Mesodermal cell (in vitro differentiated cells): Measurements from ENCODE around the gene XRCC3.
"Not testable (repeated sequence)": the region's sequence is repeated elsewhere in the genome, so short reads cannot be mapped to it uniquely, and the experiment has no call there.

Experiments used
- H3K27ac ChIP-seq: 2 replicates; pipeline ENCODE4 v1.7.0; 2013; ENCODE audit warnings: mild to moderate bottlenecking, low read depth, low read length, moderate library complexity; ENCODE audit not compliant: severe bottlenecking
- H3K36me3 ChIP-seq: 2 replicates; pipeline ENCODE4 v1.7.1; 2013; ENCODE audit warnings: mild to moderate bottlenecking, low read length, moderate library complexity; ENCODE audit not compliant: control insufficient read depth, insufficient read depth
- H3K4me1 ChIP-seq: one replicate; pipeline ENCODE4 v1.7.1; 2013; ENCODE audit warnings: mild to moderate bottlenecking, low read length; ENCODE audit not compliant: insufficient read depth, control insufficient read depth, poor library complexity, severe bottlenecking
- H3K4me3 ChIP-seq: 2 replicates; pipeline ENCODE4 v1.7.0; 2013; ENCODE audit warnings: low read length, control low read depth, mild to moderate bottlenecking; ENCODE audit not compliant: insufficient read depth, poor library complexity, severe bottlenecking; ENCODE audit errors: extremely low read depth
- H3K9me3 ChIP-seq: 2 replicates; pipeline ENCODE4 v1.7.1; 2013; ENCODE audit warnings: mild to moderate bottlenecking, low read length, moderate library complexity; ENCODE audit not compliant: control insufficient read depth
- WGBS, 2 experiments: methylation state at CpG; one replicate each; pipeline ENCODE4 v1.1.5; 2013; ENCODE audit warnings: missing lambda C conversion rate in 2 of 2; ENCODE audit not compliant: insufficient coverage in 2 of 2; 5-methylcytosine and 5-hydroxymethylcytosine counted together

Gene XRCC3

DNA sequence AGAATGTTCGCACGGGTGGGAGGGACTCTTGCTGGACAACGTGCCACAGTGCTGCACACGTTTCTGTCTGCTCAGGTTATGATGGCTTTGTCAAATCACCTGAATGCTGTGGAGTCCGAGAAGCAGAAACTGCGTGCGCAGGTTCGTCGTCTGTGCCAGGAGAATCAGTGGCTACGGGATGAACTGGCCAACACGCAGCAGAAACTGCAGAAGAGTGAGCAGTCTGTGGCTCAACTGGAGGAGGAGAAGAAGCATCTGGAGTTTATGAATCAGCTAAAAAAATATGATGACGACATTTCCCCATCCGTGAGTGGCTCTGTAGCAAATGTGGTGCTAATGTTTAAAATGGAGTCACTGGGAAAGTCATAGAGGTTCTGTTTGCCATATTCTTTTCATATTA is 57.8 kb downstream of the XRCC3 start:
- H3K9me3 ChIP-seq, result no peaks in the 10 kb centered on the region
- no peak overlapping the region for H3K4me3 ChIP-seq
- H3K36me3 ChIP-seq, result peaks cover 98% of the 10 kb centered on the region
- H3K4me1 ChIP-seq, result no peaks in the 10 kb centered on the region
- WGBS, 2 experiments, result 95 to 97% methylated on average over 11 of the region's 13 CpGs
- no peak overlapping the region for H3K27ac ChIP-seq

DNA sequence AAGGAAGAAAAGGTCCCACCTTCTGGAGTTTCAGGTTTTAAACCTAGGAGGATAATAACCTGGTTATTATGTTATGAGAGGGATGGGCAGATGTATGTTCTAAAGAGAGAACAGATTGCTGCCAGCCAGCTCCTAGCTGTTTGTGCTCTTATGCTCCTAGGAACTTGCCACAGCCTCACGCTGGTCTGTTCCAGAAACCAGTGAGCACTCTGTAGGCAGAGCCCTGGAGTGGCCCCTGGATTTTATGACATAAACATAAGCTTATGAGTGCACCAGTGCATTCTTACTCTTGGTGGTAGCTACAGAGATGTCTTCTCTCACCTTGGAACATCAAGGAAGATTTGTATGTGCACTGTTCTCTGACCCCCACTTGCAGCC is 58.5 kb downstream of the XRCC3 start:
- WGBS, 2 experiments, result 100% methylated on average over 1 of the region's 1 CpG
- peaks cover 97% of the 10 kb centered on the region for H3K36me3 ChIP-seq
- no peaks in the 10 kb centered on the region for H3K9me3 ChIP-seq
- no peak overlapping the region for H3K4me3 ChIP-seq
- H3K4me1 ChIP-seq, result no peaks in the 10 kb centered on the region
- no peak overlapping the region for H3K27ac ChIP-seq

DNA sequence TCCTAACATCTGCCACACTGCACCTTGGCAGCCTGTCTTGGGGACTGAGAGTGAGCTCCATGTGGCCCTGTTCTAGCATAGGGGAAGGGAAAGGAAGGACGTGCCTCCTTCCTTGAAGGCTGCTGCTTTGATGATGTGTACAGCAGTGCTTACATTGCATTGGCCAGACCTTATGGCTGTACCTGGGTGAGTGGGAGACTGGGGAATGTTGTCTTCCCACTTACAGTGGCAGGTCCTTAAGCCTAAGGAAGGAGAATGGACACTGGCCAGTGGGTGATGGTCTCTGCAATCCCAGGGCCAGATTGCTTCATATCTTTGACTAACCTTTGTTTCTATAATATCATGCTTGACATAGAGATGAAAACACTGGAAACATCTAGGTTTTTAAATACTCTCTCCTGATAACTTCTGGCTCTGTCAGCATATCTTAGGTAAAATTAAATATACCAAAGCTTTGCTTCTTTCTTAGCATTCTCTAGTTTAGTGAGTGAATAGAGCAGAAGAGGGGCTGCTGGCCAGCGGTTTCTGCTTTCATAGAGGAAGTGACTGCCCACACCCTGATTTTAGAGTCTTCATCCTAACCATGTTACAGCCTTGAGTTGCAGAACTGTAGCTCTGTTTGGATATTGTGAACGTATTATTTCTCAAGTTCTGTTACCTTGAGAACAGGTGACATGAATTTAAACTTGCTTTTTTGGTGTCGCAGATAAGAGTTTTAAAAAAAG is 59.1 kb downstream of the XRCC3 start:
- H3K36me3 ChIP-seq, result peaks cover 92% of the 10 kb centered on the region
- no peaks in the 10 kb centered on the region for H3K9me3 ChIP-seq
- no peak overlapping the region for H3K4me3 ChIP-seq
- WGBS, 2 experiments, result 100% methylated on average over 2 to 3 of the region's 4 CpGs
- no peak overlapping the region for H3K27ac ChIP-seq
- no peaks in the 10 kb centered on the region for H3K4me1 ChIP-seq

DNA sequence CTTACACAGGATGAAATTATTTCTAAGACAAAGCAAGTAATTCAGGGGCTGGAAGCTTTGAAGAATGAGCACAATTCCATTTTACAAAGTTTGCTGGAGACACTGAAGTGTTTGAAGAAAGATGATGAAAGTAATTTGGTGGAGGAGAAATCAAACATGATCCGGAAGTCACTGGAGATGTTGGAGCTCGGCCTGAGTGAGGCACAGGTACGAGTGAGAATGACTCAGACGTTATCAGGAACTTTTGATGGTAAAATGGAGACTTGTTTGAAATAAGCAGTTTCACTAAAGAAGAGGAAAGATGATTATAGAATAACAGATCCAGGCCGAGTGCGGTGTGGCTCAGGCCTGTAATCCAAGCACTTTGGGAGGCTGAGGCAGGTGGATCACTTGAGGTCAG is 60.6 kb downstream of the XRCC3 start:
- Histone ChIP-seq H3K9me3 (no peaks in the 10 kb centered on the region), H3K4me3 (no peak overlapping the region), H3K27ac (no peak overlapping the region), H3K36me3 (peaks cover 79% of the 10 kb centered on the region), H3K4me1 (no peaks in the 10 kb centered on the region)
- 97 to 98% methylated on average over 6 of the region's 6 CpGs for WGBS, 2 experiments

DNA sequence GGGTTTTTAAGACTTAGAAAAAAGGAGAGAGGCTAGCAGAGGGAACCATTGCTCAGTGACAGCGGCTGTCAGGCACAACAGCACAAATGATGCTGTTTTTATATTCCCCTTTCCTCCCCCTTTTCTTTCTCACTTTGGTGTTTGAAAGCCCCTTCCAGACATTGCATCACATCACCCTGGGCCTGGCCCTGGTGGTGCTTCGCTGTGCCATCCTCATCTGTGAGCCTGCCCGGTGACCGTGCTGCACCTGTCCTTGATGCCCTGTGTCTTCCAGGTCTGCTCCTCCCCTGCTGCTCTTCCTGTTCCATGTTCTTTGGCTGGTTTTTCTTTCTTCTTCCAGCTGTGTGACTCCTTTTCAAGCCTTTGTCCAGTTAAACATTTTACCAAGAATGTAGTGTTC is 61.4 kb downstream of the XRCC3 start:
- Histone ChIP-seq H3K4me1 (no peaks in the 10 kb centered on the region), H3K4me3 (no peak overlapping the region), H3K36me3 (peaks cover 76% of the 10 kb centered on the region), H3K27ac (no peak overlapping the region), H3K9me3 (no peaks in the 10 kb centered on the region)
- WGBS, 2 experiments, result 93 to 100% methylated on average over 3 of the region's 4 CpGs

DNA sequence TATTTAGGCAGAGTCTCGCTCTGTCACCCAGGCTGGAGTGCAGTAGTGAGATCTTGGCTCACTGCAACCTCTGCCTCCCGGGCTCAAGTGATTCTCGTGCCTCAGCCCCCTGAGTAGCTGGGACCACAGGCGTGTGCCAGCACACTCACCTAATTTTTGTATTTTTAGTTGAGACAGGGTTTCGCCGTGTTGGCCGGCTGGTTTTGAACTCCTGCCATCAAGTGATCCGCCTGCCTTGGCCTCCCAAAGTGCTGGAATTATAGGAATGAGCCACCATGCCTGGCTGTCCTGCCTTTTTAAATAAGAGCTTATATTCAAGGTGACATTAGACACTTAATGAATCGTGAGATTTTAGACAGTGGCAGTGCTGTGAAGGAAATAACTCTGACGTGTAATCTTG is 61.9 kb downstream of the XRCC3 start:
- H3K4me3 ChIP-seq, H3K27ac ChIP-seq, H3K4me1 ChIP-seq, H3K9me3 ChIP-seq: not testable (repeated sequence)
- whole genome bisulfite sequencing, 2 experiments, result 92 to 94% methylated on average over 7 to 9 of the region's 10 CpGs
- peaks cover 75% of the 10 kb centered on the region for H3K36me3 ChIP-seq

DNA sequence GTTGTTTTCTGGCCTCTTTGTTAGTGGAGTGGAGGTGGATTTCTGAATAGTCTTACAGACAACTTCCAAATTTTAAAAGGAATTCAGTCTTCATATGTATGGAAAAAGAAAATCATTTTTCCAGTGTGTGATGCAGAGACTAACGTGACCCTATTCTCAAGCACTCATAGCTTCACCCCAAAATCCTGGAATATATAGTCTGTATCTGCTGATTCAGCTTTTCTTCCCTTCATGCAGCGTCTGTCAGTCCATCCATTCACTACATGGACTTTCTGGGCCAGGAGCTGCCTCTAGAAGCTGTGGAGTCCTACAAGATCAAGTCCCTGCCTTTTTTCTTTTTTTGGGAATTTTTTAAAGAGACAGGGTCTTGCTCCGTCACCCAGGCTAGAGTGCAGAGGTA is 62.4 kb downstream of the XRCC3 start:
- Histone ChIP-seq H3K4me3 (no peak overlapping the region), H3K4me1 (no peaks in the 10 kb centered on the region), H3K36me3 (peaks cover 76% of the 10 kb centered on the region), H3K27ac (no peak overlapping the region), H3K9me3 (no peaks in the 10 kb centered on the region)
- 100% methylated on average over 1 to 3 of the region's 3 CpGs for WGBS, 2 experiments

DNA sequence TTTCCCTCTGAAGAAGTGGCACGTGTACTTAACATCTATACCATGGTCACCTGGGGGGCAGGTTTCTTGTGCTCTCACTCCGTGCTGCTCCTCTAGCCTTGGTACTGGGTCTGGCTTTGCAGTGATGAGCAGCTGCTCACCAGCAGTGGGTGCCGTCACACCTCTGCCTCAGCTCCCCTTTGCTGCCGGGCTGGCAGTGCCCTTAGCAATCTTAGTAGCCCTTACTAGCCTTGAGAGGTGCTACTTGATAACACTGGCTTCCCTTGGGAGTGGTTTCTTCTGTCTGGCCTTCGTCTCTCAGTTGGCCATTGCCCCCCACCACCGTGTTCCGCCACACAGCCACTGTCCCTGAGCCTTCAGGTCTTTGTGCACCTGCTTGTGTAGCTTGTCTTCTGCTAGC is 63.7 kb downstream of the XRCC3 start:
- Histone ChIP-seq H3K27ac (no peak overlapping the region), H3K36me3 (peaks cover 68% of the 10 kb centered on the region), H3K4me1 (no peaks in the 10 kb centered on the region), H3K9me3 (no peaks in the 10 kb centered on the region), H3K4me3 (no peak overlapping the region)
- WGBS, 2 experiments, result 91 to 99% methylated on average over 7 of the region's 7 CpGs

DNA sequence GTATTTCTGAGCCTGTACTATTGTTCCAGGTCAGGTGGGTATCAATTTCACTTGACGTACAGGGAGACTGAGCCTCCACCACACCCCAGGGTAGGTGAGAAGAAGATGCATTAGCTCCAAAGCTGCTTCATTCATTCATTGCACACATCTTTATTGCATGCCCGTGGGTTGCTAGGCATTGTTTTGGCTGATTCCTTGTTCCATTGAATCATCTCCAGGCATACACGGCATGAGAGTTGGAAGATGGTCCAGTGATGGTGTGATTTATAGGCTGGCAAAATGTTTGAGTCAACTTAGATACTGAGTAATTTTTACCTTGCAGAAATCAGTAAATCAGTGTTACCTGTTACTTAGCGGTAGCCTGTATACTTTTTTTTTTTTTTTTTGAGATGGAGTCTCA is 65.0 kb downstream of the XRCC3 start:
- 94 to 100% methylated on average over 2 to 3 of the region's 4 CpGs for WGBS, 2 experiments
- Histone ChIP-seq H3K27ac (no peak overlapping the region), H3K4me1 (no peaks in the 10 kb centered on the region), H3K9me3 (no peaks in the 10 kb centered on the region), H3K36me3 (peaks cover 58% of the 10 kb centered on the region), H3K4me3 (no peak overlapping the region)

DNA sequence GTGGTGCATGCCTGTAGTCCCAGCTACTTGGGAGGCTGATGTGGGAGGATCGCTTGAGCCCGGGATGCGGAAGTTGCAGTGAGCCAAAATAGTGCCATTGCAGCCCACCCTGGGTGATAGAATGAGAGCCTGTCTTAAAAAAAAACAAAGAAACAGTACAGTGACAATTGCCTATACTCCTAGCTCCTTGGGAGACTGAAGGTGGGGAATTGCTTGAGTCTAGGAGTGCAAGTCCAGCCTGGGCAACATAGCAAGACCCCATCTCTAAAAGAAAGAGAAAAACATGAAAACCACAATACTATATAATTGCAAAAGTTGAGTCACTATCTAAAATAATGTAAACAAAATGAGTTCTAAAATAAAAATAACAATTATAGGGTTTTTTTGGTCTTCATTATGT is 66.2 kb downstream of the XRCC3 start:
- WGBS, 2 experiments, result 94 to 100% methylated on average over 1 to 3 of the region's 3 CpGs
- H3K4me1 ChIP-seq, result no peaks in the 10 kb centered on the region
- H3K4me3 ChIP-seq, result no peak overlapping the region
- H3K36me3 ChIP-seq, result peaks cover 54% of the 10 kb centered on the region
- no peak overlapping the region for H3K27ac ChIP-seq
- no peaks in the 10 kb centered on the region for H3K9me3 ChIP-seq
